NB4 (cell line): ENCODE data around the gene MACC1.

Source experiments
- CTCF ChIP-seq: IDR thresholded peaks from one replicate; pipeline ENCODE4 v1.5.1; 2012; ENCODE audit warnings: low read depth, low read length
- MYC ChIP-seq: IDR thresholded peaks from 2 replicates; pipeline ENCODE4 v1.6.1; 2011; ENCODE audit warnings: low read depth, low read length
- POLR2A ChIP-seq: IDR thresholded peaks from 2 replicates; pipeline ENCODE4 v1.6.1; 2011; ENCODE audit warnings: mild to moderate bottlenecking; ENCODE audit not compliant: insufficient read length; ENCODE audit errors: extremely low read depth

DNA sequence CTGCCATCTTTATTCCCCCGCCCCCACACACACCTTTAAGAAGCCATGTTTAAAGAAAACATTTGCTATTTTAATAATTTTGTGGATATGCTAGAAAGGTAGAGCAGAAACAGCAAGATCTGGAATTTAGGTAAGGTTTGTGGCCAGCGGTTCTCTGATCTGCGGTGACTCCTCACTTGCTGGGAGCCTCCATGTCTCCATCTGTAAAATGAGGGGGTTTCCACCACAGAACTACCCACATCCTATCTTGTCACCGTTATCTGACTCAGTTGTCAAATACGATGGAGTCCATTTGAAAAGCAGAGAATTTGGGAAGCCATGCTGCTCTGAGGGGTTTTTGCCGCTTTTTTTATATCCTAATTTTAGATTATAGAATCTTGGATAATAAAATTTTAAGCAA lies 23.3 kb downstream of the MACC1 start:
- no peak for TF ChIP-seq CTCF
- no peak for TF ChIP-seq POLR2A
- no peak for TF ChIP-seq MYC
